Measurements from ENCODE around the gene HIC1.

- TF ChIP-seq POLR2A (IDR thresholded peaks at IDR 0.05): no peak
- no peak for TF ChIP-seq CTCF (IDR thresholded peaks at IDR 0.05)
These were observed 15.5 kb downstream of the HIC1 start for GRCh38 chr17:2070241-2071023.
